OCI-M2 (cell line): ENCODE data around the gene ART4.

Source experiments
- DNase-seq: peaks from one replicate; lab custom pipeline; 2025; ENCODE audit not compliant: unreplicated experiment; lab: John Stamatoyannopoulos, UW

The ART4 gene

DNA sequence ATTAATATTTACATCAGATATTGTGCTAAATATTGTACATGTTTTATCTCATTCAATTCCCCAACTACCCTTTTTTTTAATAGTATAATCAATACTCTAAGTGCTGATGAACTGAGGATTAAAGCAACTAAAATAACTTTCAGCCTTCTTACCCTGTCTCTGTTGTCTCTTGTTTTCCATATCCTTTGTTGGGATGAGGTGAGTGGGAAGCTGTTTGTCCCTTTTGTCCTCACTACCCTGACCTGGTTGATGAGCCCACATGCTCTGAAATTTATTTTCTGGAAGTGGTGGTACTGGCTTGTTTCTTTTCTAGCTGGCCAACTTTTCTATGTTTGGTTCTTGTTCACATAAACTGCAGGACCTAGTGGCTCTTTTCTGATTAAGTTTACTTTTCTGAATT is 9.6 kb upstream of the ART4 start:
- no peak for DNase-seq

DNA sequence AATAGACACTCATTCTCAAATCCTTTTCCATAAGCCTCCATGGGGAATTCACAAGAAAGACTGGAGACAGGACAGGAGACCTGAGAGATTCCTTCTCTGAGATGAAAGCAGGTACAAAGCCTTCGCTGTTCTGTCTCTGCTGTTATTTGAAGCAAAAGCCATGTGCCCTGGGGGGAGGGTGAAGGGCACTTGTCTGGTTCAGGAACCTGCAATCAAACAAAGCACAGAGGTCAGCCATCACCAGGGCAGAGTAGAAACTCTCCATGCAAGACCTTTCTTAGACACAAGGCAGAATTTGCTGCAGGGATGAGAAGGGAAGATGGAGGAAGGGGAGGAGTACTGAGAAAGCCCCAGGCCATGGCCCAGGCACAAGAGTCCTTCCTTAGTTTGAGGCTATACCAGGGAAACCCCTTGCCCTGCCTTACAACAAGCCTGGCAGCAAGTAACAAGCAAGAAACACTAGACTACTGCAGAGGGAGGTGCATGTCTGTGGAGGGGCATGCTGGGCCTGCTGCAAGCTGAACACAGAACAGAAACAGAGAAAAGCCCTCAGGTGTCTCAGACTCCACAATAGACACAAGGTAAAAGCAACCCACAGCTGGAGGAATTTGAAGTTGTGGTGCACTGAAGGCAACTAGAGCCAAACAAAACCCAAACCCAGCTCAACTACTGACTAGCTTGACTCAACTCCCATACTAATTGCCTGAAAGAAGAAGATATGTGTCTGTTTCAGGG is 7.8 kb upstream of the ART4 start:
- DNase-seq, result no peak

DNA sequence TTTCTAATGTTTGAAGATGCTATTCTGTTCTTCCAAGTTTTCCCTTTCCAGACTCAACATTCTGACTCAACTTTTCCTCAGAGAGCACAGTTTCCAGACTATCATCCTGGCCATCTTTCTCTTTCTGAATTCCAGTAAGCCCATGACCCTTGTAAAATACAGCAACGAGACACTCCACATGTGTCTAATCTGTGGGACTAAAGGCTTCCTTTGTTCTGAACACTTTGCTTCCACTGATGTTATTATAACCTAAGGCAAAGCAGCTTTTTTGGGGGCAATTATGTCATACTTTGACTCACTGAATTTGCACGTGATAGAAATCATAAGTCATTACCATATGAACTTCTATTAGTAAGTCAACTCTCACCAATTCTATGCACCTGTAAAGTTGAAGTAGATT is 6.3 kb upstream of the ART4 start:
- no peak for DNase-seq

DNA sequence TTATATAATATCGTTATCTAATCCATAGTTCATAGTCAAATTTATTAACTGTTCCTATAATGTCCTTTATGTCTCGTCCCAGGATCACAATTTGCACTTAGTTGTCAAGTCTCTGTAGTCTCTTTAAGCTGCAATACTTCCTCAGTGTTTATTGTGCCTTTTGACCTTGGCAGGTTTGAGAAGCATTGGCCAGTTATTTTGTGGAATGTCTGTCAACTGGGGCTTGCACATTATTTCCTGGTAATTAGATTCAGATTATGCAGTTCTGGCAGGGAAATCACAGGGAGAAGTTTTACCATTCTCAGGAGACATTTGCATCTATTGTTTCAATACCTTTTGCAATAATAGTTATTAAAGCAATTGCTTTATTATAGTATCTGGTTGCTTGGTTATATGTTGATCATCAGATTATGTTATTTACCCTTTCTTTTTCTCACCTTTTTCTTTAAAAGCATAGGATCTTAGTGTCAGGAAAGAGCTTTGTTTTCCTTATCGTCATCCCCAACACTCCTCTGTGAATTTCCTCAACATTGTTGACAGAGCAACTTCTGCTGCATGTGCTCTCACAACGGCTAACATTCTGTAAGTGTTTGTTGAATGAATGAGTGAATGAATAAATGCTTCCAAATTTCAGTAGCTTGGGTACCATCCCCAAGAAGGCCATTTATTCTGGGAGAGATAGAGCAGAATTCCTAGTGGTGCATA is 3.7 kb upstream of the ART4 start:
- DNase-seq, result no peak

DNA sequence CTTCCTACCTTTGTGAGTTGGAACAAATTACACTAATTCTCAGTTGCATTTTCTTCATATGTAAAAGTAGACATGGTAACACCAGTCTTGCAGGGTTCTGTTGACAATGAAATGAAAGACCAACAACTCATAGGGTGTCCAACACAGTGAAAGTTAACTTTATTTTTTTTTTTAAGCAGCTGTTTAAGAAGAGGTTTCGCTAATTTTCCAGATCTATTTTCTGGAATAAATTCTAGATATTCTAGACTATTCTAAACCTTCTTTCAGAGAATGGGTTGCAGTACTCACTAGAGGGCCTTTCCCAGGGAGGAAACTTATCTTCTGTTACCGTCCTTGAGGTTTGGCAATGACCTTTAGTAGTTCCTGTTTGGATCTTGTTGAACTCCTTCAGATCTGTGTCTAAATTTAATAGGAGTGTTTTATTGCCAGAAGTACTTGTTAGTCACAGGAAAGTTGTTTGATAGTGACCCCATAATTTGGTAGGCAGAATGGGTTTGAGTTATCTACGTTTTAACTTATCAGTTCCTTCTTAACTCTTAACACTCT is 2.8 kb upstream of the ART4 start:
- no peak for DNase-seq

DNA sequence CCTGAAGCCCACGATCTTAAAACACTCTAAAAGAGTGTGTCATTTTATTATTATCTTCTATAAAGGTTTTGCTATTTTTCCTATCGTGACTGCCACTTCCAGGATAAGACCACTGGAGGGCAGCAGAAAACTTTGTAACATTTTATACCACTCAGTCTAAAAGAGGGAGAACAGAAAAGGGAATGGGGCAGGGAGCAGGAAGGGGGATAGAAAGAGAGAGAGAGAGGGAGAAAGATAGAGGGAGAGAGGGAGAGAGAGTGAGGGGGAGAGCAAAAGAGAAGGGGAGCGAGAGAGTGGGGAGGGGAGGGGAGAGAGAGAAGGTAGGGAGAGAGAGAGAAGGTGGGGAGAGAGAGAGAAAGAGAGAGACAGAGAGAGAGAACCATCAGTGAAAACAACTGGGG is 2.0 kb upstream of the ART4 start:
- DNase-seq, result no peak

DNA sequence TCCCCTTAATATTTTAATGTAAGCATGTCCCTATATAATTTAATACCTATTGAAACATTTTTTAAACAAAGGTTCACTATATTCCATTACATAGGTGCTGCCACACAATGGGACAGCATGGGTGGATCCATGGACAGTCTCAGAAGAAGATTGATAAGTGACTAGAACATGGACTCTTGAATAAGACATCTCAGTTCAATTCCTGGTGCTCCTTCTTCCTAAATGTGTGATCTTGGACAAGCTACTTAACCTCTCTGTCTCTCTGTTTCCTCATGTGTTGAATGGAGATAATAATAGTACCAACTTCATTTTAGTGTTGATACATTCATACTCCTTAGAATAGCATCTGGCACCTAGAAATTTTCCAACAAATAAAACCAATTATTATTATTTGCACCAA is 1.1 kb upstream of the ART4 start:
- DNase-seq, result no peak

DNA sequence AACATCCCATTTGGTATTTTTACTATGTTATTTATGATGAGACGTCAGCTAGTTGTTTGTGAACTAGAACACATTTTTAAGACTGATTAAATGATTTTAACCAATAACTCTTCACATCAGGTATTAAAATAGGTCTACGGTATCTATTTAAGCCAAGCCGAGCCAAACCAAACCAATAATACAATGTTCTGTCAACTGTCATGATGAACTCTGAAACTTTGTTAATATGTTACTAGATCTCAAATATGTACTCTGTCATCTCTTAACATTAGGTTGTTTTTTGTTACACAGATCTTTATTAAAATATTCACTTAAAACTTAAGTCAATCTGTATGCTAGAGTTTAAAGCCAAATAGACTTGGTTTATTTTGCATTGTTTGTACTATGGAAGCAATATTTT is 1.0 kb downstream of the ART4 start:
- no peak for DNase-seq

DNA sequence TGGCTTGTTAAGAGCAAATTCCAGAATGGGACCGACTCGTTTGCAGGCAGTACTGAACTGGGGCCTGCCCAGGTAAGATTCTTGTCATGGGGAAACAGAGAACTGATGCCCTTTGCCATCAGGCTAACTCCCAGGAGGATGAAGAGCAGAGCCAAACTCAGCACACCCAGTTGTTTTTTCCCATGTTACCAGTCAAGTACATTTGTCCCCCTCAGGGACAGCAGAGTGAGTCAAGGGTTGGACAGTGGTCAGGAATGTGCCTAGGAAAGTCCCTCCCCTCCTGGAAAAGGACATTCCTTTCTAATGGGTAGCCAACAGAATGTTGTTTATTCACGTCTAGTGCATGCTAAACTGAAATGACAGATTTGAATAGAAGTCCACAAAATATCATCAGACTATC is 1.6 kb downstream of the ART4 start:
- DNase-seq, result no peak

DNA sequence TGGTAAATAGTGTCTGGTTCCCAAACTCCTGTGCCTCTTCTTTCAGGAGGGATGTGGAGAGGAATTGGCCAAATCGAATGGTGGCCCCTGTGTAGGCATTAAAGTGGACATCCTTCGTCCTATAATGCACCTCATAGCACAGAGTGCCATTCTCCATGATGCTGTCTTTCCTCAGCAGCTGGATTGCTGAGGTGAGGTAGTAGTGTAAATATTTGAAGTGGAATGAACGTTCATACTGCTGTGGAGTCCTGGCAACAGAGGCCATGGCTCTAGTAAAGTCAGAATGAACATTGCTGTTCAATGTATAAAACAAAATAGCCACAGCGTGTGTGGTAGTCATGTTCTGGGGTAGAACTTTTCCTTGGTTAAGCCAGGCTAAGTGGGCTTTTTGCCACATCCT is 2.7 kb downstream of the ART4 start:
- DNase-seq, result no peak

DNA sequence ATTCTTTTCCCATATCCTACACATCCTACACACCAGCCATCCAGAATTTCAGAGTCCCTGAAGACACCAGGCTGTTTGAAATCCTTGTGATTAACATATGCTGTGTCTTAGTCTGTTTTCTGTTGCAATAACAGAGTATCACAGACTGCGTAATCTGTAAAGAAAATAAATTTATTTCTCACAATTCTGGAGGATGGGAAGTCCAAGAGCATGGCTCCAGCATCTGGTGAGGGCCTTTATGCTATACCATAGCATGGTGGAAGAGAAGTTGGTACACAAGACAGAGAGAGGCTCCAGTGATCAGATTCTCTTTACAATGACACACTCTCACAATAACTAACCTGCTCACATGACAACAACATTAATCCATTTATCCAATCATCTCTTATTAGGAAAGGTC is 4.1 kb downstream of the ART4 start:
- no peak for DNase-seq

DNA sequence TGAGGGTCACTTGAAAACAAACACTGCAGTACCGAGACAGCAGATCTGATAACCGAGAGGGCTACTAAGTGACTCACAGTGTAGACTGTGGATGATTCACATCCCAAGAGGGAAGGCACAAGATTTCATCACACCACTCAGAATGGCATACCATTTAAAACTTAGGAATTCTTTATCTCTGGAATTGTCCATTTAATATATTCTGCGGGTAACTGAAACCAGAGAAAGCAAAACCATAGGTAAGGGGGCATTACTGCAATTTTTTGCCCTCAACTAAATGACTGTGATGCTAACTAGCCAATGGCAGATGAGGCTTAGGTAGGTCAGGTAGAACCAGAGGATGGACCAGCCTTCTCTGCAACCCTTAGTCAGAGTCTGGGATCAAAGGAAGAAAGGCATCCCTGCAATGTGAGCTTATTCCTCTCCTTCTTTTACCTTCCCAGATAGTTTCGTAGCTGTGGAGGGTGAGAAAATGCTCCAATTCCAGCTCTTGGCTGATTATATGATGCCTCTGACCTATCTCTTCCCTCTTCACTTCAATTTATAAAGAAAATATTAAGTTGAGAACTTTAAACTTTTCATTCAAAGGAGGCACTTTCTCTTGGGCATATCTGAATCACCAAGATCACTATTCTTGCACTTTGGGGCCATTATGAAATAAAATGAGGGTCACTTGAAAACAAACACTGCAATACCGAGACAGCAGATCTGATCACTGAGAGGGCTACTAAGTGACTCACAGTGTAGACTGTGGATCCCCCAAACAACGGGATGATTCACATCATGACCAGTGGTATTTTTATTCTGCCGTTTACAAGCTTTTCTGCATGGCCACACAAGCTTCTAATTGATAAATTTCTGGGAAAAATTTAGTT is 6.8 kb downstream of the ART4 start:
- no peak for DNase-seq

DNA sequence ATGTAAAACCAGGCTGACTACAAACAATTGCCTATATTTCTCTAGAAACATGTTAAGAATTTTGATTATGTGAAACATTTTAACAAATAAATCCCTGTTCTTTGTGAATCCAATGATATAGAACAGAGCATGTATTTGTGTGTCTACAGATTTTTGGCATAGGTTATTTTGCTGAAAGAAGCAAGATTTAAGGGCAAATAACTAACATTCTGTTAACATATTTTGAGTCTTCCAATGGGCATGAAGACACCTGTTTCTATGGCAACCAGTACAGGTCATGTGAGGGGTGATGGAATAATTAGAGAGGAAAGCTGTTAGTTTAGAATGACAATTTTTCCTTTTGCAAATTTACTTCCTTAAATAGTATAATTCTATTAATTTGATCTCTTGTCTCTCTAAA is 8.8 kb downstream of the ART4 start:
- DNase-seq, result no peak

DNA sequence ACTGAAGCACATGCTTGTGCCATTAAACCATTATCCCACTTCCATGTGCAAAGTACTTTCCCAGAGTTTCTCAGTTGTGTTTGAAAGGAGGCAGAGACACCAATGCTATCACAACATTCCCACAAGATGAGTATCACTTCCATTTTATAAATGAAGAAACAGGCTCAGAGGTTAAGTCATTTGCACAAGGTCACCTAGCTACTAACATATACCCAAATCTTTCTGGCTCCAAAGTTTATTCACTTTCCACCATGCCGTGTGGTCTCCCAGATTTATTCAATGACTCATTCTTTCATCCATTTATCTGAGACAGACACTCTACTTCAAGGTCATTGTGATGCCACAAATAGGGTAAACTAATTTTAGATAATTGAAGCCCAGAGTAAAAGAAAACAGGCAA is 9.4 kb downstream of the ART4 start:
- no peak for DNase-seq

DNA sequence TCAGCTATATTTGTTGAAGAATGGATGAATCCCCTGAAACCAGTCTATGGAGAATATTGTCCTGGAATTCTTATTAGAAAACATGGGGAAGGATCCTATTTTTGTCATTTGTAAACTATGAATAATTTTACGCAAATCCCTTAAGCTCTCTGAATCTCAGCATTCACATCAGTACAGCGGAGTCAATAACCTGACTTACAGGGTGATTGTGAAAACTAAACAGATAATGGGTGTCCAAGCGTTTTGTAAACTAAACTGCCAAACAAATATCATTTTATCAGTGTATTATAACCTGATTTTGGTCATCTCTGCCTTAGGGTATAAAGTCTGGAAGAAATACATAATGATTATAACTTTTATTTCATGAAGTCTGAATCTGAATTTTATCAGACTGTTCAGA is 10.0 kb downstream of the ART4 start:
- DNase-seq, result no peak

DNA sequence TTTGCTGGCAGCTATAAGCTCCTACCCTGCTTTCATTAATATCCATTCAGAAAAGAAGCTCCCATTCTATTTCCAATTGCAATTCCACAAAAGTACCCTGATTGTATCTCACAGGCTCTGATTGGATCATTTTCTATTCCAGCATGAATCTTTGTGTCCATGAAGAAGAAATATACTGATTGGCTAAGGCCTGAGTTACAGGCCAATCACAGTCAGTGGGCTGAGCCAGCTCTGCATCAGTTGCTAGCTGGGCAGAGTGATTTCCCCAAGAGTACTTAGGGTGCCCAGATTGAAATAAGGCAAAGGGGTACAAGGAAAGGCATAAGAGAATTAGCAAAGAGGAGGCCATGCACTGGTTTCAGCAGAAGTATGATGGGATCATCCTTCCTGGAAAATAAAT is 14.4 kb downstream of the ART4 start:
- no peak for DNase-seq

DNA sequence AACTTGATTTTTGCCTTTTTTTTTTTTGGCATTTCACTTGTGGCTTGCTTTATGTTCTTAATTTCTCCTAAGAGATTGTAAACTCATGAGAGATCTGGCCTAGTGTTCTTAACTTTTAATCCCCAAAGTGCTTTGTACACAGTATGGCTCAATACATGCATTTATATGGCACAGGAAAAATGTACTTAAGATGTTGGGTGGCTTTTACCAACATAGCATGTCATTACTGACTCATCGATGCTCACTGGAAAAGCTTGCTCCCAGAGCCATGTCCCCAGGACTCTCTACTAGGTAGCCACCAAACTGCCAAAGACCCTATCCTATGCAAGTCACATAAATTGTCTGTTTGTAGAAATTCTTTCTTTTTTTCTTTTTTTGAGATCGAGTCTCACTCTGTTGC is 16.3 kb downstream of the ART4 start:
- DNase-seq, result no peak

DNA sequence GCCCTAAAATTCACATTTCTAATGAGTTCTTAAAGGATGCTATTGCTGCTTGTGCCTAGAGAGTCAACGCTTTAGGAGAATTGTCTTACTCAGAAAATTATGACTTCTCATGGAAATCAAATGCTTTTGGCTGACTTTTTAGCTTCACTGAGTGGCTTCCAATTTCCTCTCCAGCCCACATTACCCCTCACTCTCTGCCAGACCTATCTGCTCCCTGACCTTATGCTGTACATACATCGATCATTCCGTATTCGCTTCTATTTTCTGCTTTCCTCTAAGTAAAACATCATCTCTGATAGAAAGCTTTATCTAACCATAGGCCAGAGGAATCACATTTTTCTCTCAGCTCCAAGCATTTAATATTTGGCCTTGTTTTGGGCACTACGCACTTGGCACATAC is 16.8 kb downstream of the ART4 start:
- no peak for DNase-seq

DNA sequence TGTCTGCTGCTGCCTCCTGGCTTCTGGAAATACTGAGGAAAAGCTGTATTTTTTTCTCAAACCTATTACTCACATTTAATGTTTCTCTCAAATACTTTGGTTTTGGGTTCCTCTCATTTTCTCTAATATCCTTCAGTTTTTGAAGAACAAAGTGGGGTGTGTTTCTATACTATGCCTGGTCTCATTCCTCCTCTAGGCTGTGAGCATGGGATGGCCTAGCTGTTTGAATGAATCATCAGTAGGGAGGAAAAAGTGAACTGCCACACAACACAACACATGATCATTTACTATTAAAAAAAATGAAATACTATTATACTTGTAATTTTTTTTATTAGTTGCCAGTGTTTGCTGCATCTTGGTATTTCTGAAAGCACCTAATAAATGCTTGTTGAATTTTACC is 18.1 kb downstream of the ART4 start:
- DNase-seq, result no peak

DNA sequence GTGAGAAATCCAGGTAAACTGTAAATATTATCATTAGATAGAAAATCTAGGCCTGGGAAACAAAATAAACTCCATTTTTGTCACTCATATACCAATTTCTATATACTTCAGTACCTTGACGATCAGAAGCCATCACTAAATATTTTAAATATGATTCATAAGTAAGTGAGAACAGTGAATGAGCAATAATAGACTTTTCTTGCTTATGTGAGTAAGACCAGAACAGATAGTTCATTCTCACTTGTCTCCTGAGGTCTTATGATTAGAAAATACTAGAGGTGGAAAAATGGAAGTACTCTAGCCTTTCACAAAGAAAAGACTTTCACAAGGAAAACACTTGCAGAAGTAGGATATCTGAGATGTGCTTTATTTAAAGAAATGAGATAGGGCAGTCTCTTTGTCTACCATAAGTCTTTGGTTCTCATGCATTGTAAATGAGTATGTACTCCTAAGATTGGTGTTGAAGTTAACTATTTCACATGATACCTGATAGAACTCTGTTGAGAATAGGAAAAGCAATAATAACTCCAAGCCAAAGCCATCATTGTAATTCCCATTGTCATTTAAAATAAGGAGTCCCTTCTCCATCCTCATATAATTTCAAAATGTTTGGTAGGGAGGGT is 19.2 kb downstream of the ART4 start:
- no peak for DNase-seq

DNA sequence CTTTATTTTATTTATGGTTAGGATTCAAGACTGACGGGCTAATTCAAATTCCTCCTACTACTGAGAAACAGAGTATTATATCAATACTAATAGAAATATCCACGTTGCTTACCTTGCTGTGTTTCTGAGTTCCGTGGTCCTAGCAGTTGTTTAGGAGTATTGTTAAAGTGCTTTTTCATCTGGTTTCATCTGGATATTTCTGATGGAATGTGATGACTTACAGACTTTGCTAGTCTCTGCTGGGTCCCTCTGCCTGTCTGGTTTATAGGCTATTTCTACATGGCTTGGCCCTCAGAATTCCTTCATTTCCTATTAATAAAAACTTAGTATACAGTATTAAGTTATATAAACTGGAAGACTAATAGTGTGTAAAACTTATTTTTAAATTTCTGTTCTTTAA is 29.3 kb downstream of the ART4 start, which contains the start of gene SMCO3:
TSS of gene SMCO3 (minus strand) at position 169 of the 400 bp plus-strand sequence. CDS start 7,502 bp downstream, outside the sequence.
- DNase-seq, result no peak
